HEK293T (cell line): ENCODE measurements around the gene DHRS12.

ENCODE experiments used
- BHLHE40 ChIP-seq: fragments of 450-650 bp; IDR thresholded peaks from 2 replicates; pipeline ENCODE4 v1.6.1; 2016; ENCODE audit warnings: mild to moderate bottlenecking, moderate library complexity, borderline replicate concordance
- ELF4 ChIP-seq: fragments of 450-650 bp; IDR thresholded peaks from 2 replicates; pipeline ENCODE4 v1.6.1; 2017; ENCODE audit warnings: antibody characterized with exemption
- FOXA1 ChIP-seq: fragments of 450-650 bp; IDR thresholded peaks from 2 replicates; pipeline ENCODE4 v1.6.1; 2016; ENCODE audit warnings: mild to moderate bottlenecking
- HDGF ChIP-seq: fragments of 450-650 bp; IDR thresholded peaks from 2 replicates; pipeline ENCODE4 v1.6.1; 2017; ENCODE audit warnings: antibody characterized with exemption, borderline replicate concordance
- SUZ12 ChIP-seq: fragments of 450-650 bp; IDR thresholded peaks from 2 replicates; pipeline ENCODE4 v1.6.1; 2016; ENCODE audit warnings: mild to moderate bottlenecking

DNA sequence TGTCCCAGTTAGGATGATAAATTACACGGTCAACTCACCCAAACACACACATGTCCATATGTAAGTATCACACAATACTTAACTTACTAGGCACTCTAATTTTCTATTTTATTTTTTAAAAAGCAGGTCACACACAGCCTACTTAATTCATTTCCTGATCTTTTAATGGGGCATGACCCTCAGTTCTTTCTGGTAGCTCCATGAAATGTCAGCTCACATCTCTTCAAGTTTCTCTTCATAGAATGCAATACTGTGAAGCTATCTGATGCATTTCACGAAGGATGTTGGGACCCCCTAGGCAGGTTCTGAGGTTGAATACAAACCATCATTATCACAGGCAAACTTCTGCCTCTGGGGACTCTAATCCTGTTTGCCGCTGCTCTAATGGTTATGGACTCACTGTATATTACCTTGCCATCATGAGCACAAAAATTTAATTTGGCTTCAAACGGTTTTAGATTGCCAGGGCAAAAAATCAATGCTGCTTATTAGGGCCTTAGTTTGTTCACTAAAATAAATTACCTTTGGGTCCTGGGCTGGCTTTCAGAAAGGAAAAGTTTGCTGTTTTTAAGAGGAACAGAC, 16.1 kb upstream of the DHRS12 start:
- no peak for TF ChIP-seq FOXA1
- no peak for TF ChIP-seq HDGF
- TF ChIP-seq ELF4 = no peak
- no peak for TF ChIP-seq SUZ12
- TF ChIP-seq BHLHE40 = no peak
